Measurements from ENCODE around the gene SPEF2. TPM values are rescaled to one million over a fixed set of nuclear protein-coding genes. Genes with fewer than 3 reads are reported as not detected.

Gene SPEF2, protein sequence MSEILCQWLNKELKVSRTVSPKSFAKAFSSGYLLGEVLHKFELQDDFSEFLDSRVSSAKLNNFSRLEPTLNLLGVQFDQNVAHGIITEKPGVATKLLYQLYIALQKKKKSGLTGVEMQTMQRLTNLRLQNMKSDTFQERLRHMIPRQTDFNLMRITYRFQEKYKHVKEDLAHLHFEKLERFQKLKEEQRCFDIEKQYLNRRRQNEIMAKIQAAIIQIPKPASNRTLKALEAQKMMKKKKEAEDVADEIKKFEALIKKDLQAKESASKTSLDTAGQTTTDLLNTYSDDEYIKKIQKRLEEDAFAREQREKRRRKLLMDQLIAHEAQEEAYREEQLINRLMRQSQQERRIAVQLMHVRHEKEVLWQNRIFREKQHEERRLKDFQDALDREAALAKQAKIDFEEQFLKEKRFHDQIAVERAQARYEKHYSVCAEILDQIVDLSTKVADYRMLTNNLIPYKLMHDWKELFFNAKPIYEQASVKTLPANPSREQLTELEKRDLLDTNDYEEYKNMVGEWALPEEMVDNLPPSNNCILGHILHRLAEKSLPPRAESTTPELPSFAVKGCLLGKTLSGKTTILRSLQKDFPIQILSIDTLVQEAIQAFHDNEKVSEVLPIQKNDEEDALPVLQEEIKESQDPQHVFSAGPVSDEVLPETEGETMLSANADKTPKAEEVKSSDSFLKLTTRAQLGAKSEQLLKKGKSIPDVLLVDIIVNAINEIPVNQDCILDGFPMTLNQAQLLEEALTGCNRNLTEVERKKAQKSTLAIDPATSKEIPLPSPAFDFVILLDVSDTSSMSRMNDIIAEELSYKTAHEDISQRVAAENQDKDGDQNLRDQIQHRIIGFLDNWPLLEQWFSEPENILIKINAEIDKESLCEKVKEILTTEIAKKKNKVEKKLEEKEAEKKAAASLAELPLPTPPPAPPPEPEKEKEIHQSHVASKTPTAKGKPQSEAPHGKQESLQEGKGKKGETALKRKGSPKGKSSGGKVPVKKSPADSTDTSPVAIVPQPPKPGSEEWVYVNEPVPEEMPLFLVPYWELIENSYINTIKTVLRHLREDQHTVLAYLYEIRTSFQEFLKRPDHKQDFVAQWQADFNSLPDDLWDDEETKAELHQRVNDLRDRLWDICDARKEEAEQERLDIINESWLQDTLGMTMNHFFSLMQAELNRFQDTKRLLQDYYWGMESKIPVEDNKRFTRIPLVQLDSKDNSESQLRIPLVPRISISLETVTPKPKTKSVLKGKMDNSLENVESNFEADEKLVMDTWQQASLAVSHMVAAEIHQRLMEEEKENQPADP (N-terminal part only)
- polyA plus RNA-seq (11.5 and 18.5 TPM in 2 replicates), polyA minus RNA-seq (15.8 and 18.8 TPM in 2 replicates)

DNA sequence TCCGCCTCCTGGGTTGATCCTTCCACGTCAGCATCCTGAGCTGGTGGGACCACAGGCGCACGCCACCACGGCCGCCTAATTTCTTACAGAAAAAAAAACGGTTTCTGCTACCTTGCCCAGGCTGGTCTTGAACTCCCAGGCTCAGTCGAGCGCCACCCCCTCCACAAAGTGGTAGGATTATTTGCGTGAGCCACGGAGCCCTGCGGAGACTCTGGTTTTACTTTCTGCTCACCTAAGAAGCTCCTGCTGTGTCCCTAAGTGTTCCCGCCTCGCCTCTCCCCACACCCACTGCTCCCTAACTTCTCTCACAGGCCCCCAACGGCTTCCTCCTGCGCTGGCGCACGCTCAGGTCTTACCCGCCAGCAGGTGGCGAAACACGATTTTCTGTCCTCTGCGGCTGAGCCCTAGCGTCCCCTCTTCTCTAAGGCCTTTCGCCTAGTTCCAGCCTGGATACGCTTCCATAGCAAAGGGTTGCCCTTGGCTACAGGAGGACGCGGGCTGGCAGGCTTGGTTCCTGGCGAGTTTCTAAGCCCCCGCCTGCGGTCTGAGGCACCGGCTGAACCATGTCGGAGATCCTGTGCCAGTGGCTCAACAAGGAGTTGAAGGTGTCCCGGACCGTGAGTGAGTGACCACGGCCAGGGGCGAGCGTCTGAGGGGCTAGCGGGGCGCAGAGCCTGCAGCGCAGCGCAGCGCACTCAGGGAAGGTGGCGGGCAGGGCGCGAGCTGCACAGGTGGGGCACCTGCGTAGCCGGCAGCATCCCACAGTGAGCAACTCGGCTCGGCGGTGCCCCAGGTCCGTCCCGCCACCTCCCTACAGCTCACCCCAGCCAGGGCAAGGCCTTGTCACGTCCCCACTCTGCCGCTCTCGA lies at the start of gene SPEF2:
TSS of gene SPEF2 (plus strand) at position 429 of the 869 bp plus-strand sequence. CDS start at position 564, 135 bp downstream.
- no peak within 1 kb of the TSS for H3K27ac ChIP-seq (ENCODE audit: low read length)
- H3K9ac ChIP-seq (ENCODE audit: low read length), result peak within 1 kb of the TSS; percentile 63

More for the DNA sequence above, at the start of gene SPEF2:
- TF ChIP-seq TAF1 (IDR thresholded peaks at IDR 0.05; ENCODE audit: low read depth), result no peak
- no peak for TF ChIP-seq EZH2 (IDR thresholded peaks at IDR 0.05; ENCODE audit: borderline replicate concordance, insufficient read depth, low read length, poor library complexity, severe bottlenecking)
- peak; percentile 90 for TF ChIP-seq MXI1 (conservative IDR thresholded peaks at IDR 0.05; ENCODE audit: poor library complexity, severe bottlenecking)
- TF ChIP-seq, protein P1, sequence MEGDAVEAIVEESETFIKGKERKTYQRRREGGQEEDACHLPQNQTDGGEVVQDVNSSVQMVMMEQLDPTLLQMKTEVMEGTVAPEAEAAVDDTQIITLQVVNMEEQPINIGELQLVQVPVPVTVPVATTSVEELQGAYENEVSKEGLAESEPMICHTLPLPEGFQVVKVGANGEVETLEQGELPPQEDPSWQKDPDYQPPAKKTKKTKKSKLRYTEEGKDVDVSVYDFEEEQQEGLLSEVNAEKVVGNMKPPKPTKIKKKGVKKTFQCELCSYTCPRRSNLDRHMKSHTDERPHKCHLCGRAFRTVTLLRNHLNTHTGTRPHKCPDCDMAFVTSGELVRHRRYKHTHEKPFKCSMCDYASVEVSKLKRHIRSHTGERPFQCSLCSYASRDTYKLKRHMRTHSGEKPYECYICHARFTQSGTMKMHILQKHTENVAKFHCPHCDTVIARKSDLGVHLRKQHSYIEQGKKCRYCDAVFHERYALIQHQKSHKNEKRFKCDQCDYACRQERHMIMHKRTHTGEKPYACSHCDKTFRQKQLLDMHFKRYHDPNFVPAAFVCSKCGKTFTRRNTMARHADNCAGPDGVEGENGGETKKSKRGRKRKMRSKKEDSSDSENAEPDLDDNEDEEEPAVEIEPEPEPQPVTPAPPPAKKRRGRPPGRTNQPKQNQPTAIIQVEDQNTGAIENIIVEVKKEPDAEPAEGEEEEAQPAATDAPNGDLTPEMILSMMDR (IDR thresholded peaks at IDR 0.05; ENCODE audit: poor library complexity, severe bottlenecking), result peak; percentile 89
- TF ChIP-seq EP300 (conservative IDR thresholded peaks at IDR 0.05; ENCODE audit: poor library complexity, severe bottlenecking), result peak; percentile 49
- TF ChIP-seq, protein P2, sequence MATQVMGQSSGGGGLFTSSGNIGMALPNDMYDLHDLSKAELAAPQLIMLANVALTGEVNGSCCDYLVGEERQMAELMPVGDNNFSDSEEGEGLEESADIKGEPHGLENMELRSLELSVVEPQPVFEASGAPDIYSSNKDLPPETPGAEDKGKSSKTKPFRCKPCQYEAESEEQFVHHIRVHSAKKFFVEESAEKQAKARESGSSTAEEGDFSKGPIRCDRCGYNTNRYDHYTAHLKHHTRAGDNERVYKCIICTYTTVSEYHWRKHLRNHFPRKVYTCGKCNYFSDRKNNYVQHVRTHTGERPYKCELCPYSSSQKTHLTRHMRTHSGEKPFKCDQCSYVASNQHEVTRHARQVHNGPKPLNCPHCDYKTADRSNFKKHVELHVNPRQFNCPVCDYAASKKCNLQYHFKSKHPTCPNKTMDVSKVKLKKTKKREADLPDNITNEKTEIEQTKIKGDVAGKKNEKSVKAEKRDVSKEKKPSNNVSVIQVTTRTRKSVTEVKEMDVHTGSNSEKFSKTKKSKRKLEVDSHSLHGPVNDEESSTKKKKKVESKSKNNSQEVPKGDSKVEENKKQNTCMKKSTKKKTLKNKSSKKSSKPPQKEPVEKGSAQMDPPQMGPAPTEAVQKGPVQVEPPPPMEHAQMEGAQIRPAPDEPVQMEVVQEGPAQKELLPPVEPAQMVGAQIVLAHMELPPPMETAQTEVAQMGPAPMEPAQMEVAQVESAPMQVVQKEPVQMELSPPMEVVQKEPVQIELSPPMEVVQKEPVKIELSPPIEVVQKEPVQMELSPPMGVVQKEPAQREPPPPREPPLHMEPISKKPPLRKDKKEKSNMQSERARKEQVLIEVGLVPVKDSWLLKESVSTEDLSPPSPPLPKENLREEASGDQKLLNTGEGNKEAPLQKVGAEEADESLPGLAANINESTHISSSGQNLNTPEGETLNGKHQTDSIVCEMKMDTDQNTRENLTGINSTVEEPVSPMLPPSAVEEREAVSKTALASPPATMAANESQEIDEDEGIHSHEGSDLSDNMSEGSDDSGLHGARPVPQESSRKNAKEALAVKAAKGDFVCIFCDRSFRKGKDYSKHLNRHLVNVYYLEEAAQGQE (IDR thresholded peaks at IDR 0.05; ENCODE audit: borderline replicate concordance), result no peak
- peak; percentile 93 for TF ChIP-seq SMC3 (conservative IDR thresholded peaks at IDR 0.05; ENCODE audit: poor library complexity)
- peak; percentile 81 for TF ChIP-seq RAD21 (conservative IDR thresholded peaks at IDR 0.05)
- TF ChIP-seq POLR2AphosphoS5 (IDR thresholded peaks at IDR 0.05), result peak; percentile 45
- Histone ChIP-seq H3K4me2 (ENCODE audit: low read length) (peak within 1 kb of the TSS; percentile 60), H3F3A (ENCODE audit: insufficient read depth, low read length, poor library complexity, severe bottlenecking) (no peaks in the 10 kb centered on the region), H3K9me2 (ENCODE audit: insufficient read depth, low read length) (no peaks in the 10 kb centered on the region), H3K27me3 (ENCODE audit: insufficient read depth, low read depth, low read length) (no peaks in the 10 kb centered on the region), H3K36me3 (ENCODE audit: insufficient read depth, low read length) (no peaks in the 10 kb centered on the region), H3K79me2 (replicated peaks; ENCODE audit: insufficient read depth, low read length) (no peaks in the 10 kb centered on the region), H3K4me3 (ENCODE audit: low read length) (peak within 1 kb of the TSS; percentile 89), H3K9me3 (ENCODE audit: low read length) (no peaks in the 10 kb centered on the region), H4K20me1 (ENCODE audit: insufficient read depth) (no peaks in the 10 kb centered on the region), H2AFZ (ENCODE audit: low read depth, low read length) (peak within 1 kb of the TSS; percentile 88)

Data from neural cell (in vitro differentiated cells).